BE2C (cell line): ENCODE results near the gene UBE2D3.

Experiments
- DNase-seq: peaks from one replicate; pipeline ENCODE4 v3.0.0-alpha.2; 2020
- H3K27me3 ChIP-seq: fragments of 250-450 bp; sonication (Bioruptor Pico); 2 replicates; pipeline ENCODE4 v1.5.1; 2020; ENCODE audit warnings: mild to moderate bottlenecking
- H3K36me3 ChIP-seq: fragments of 250-450 bp; sonication (Bioruptor Pico); 2 replicates; pipeline ENCODE4 v1.5.1; 2020; ENCODE audit warnings: mild to moderate bottlenecking
- H3K4me1 ChIP-seq: fragments of 250-450 bp; sonication (Bioruptor Pico); 2 replicates; pipeline ENCODE4 v1.5.1; 2020
- H3K4me3 ChIP-seq: 2 replicates; pipeline ENCODE4 v1.5.1; 2011; ENCODE audit warnings: low read depth, low read length
- H3K9me3 ChIP-seq: fragments of 250-450 bp; sonication (Bioruptor Pico); 2 replicates; pipeline ENCODE4 v1.5.1; 2020
- TF ChIP-seq, protein P1 (sequence below): IDR thresholded peaks from 2 replicates; pipeline ENCODE4 v1.5.1; 2012; ENCODE audit warnings: mild to moderate bottlenecking, low read depth, low read length

Gene UBE2D3

DNA sequence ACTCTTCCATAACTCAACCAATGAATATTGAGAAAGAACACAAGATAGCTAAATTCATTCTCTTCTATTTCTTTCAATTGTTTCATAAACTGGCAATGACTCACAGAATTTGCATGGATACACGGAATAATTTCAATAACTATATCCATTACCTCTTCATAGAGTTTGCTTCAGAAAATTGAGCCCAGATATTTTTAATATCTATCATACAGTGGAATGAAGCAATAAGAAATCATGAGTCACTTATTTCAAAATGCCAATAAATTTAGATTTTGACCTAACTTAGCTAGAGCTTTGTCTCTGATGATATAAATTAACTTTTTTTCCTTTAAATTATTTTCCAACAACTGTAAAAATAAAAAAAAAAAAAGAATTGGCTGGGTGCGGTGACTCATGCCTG is 44.3 kb downstream of the UBE2D3 start:
- H3K27me3 ChIP-seq = no peaks in the 10 kb centered on the region
- H3K9me3 ChIP-seq = no peaks in the 10 kb centered on the region
- H3K36me3 ChIP-seq = no peaks in the 10 kb centered on the region; the same call in 1 of the 2 replicates
- TF ChIP-seq, protein P1, sequence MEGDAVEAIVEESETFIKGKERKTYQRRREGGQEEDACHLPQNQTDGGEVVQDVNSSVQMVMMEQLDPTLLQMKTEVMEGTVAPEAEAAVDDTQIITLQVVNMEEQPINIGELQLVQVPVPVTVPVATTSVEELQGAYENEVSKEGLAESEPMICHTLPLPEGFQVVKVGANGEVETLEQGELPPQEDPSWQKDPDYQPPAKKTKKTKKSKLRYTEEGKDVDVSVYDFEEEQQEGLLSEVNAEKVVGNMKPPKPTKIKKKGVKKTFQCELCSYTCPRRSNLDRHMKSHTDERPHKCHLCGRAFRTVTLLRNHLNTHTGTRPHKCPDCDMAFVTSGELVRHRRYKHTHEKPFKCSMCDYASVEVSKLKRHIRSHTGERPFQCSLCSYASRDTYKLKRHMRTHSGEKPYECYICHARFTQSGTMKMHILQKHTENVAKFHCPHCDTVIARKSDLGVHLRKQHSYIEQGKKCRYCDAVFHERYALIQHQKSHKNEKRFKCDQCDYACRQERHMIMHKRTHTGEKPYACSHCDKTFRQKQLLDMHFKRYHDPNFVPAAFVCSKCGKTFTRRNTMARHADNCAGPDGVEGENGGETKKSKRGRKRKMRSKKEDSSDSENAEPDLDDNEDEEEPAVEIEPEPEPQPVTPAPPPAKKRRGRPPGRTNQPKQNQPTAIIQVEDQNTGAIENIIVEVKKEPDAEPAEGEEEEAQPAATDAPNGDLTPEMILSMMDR = no peak
- DNase-seq = no peak
- H3K4me3 ChIP-seq = no peak overlapping the region
- H3K4me1 ChIP-seq = no peaks in the 10 kb centered on the region

DNA sequence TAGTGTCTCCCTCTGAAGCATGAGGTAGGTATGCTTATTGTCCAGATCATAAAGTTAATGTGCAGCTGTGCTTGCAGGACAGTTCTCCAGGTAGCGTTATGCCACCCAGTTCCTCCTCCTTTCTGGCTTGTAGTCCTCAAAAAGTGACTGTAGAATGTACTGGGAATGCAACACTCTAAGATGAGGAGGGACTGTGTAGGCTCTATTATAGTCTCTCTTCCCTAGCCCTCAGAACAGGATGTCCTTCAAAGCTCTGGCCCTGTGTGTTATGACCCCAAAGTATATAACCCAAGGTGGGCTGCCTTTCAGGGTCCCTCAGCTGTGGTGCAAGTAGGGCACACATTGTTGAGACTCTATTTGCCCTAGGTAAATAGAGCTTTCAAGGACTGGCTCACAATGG is 45.8 kb downstream of the UBE2D3 start:
- Histone ChIP-seq H3K9me3 (no peaks in the 10 kb centered on the region), H3K36me3 (no peaks in the 10 kb centered on the region), H3K4me1 (no peaks in the 10 kb centered on the region), H3K4me3 (no peak overlapping the region), H3K27me3 (no peaks in the 10 kb centered on the region)
- TF ChIP-seq, protein P1 = no peak
- DNase-seq = no peak

DNA sequence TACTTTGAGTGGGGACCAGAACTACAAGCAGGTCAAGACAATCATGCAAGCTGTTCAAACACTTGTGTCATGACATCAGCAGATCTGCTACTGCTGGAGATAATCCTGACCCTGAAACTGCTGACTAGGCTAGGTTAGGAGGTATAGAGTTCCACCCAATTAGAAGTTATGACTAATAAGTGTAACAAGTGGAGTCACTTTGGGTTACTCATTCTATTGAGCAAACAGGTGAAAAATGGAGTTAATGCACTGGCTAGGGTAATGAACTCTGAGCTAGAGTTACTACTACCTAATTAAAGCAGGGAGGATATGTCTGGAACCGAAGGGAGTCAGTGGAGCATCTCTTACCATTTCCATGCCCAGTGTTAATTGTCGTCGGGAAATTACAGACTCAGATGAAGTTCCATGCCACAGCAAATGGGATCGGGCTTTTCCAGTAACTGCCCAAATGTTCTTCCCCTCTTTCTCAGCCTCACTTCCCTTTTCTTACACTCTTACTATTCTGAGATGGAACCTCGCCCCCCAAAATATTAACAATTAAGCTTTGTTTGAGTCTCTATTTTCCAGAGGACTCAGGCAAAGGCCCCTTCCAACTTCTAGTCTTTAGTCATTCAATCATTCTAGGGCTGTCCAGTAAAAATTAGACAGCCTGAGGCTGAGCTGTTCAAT is 46.7 kb downstream of the UBE2D3 start:
- Histone ChIP-seq H3K27me3 (no peaks in the 10 kb centered on the region), H3K4me1 (no peaks in the 10 kb centered on the region), H3K4me3 (no peak overlapping the region), H3K9me3 (no peaks in the 10 kb centered on the region), H3K36me3 (no peaks in the 10 kb centered on the region)
- TF ChIP-seq, protein P1 = no peak
- no peak for DNase-seq

DNA sequence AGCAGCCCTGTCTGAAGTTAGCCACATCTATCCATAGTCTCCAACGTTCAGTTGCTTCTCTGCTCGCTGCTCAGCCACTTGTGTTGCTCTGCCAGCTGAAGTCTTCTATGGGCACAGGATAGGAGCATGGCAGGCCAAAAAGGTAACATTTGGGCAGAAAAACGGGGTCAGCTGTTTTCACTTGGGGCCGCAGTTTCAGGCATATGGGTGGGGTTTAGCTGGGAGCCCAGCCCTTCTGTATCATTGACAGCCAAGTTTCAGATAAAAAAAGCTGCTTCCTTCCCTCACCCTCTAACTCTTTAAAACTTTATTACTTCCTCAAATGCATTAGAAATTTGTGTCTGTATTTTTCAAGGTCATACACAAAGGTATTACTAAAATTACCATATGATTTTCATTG is 48.1 kb downstream of the UBE2D3 start:
- no peak for DNase-seq
- H3K36me3 ChIP-seq = no peaks in the 10 kb centered on the region
- no peak overlapping the region for H3K4me3 ChIP-seq
- no peaks in the 10 kb centered on the region for H3K9me3 ChIP-seq
- H3K4me1 ChIP-seq = no peaks in the 10 kb centered on the region
- H3K27me3 ChIP-seq = no peaks in the 10 kb centered on the region
- TF ChIP-seq, protein P1 = no peak

DNA sequence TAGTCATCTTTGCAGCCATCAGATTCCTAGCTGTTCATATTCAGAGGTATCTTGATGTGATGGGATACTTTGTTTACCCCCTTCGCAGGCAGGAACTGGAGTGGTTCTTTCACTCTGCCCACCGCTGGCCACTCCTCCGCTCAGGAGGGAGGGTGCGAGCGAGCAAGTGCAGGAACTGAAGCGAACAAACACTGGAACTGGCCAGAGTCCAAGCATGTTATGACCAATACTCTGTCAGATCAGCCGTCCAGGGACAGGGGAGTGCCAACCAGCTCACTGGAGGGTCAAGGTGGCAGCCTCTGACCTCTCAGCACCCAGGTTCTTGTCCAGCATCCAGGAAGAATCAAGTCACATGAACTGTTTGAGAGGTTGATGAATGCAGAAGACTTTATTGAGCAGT is 48.6 kb downstream of the UBE2D3 start:
- Histone ChIP-seq H3K36me3 (no peaks in the 10 kb centered on the region), H3K9me3 (no peaks in the 10 kb centered on the region), H3K4me3 (no peak overlapping the region), H3K4me1 (no peaks in the 10 kb centered on the region), H3K27me3 (no peaks in the 10 kb centered on the region)
- TF ChIP-seq, protein P1 = no peak
- DNase-seq = no peak

DNA sequence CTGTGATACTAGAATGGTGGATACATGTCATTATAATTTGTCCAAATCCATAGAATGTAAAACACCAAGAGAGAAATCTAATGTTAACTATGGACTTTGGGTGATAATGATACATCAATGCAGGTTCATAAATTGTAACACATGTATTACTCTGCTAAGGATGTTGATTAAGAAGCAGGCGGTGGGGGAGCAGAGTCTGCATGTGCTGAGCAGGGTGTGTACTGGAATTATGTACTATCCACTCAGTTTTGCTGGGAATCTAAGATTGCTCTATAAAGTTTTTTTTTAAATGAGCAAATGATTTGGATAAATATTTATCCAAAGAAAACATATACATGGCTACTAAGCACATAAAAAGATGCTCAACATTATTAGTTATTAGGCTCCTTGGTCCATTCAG is 51.5 kb downstream of the UBE2D3 start:
- TF ChIP-seq, protein P1 = no peak
- no peaks in the 10 kb centered on the region for H3K9me3 ChIP-seq
- H3K4me3 ChIP-seq = no peak overlapping the region
- H3K4me1 ChIP-seq = no peaks in the 10 kb centered on the region
- no peak for DNase-seq
- H3K36me3 ChIP-seq = no peaks in the 10 kb centered on the region
- no peaks in the 10 kb centered on the region for H3K27me3 ChIP-seq
